Esophagus (tissue), 2 donors: ENCODE data around the gene RTN1. TPM values are rescaled to one million over a fixed set of nuclear protein-coding genes. Genes with fewer than 3 reads are reported as not detected.

ENCODE experiments used
- H3K27ac ChIP-seq, 2 donors: one replicate each; pipeline ENCODE4 v1.5.1; 2013; ENCODE audit warnings: low read depth in 2 of 2, mild to moderate bottlenecking in 2 of 2, inconsistent platforms in 1 of 2, low read length in 1 of 2, moderate library complexity in 1 of 2
- H3K27me3 ChIP-seq, 2 donors: one replicate each; pipeline ENCODE4 v1.6.1; 2013; ENCODE audit warnings: low read length in 2 of 2, control low read depth in 1 of 2, mild to moderate bottlenecking in 1 of 2; ENCODE audit not compliant: insufficient read depth in 2 of 2, control insufficient read depth in 1 of 2
- H3K36me3 ChIP-seq, 2 donors: one replicate each; pipeline ENCODE4 v1.6.1; 2013; ENCODE audit warnings: low read length in 1 of 2; ENCODE audit not compliant: control insufficient read depth in 2 of 2, insufficient read depth in 2 of 2
- H3K4me1 ChIP-seq, 2 donors: one replicate each; pipeline ENCODE4 v1.6.1; 2013; ENCODE audit warnings: low read length in 1 of 2; ENCODE audit not compliant: control insufficient read depth in 2 of 2, insufficient read depth in 2 of 2
- H3K4me3 ChIP-seq, 2 donors: one replicate each; pipeline ENCODE4 v1.5.1; 2013; ENCODE audit warnings: low read length in 2 of 2, mild to moderate bottlenecking in 2 of 2, low read depth in 1 of 2, moderate library complexity in 1 of 2
- H3K9me3 ChIP-seq, 2 donors: one replicate each; pipeline ENCODE4 v1.6.1; 2013; ENCODE audit warnings: mild to moderate bottlenecking in 2 of 2, low read depth in 1 of 2, low read length in 1 of 2, moderate library complexity in 1 of 2; ENCODE audit not compliant: control insufficient read depth in 2 of 2, insufficient read depth in 1 of 2
- WGBS, 2 donors: extraction: QIAGEN DNeasy Blood & Tissue Kit; methylation state at CpG; one replicate each; pipeline ENCODE4 v1.1.7; 2013; 5-methylcytosine and 5-hydroxymethylcytosine counted together
- polyA plus RNA-seq, 2 donors: library from polyadenylated mRNA; stranded (reverse); fragments of 200-250 nt; gene quantifications; one replicate each; pipeline ENCODE4 v1.2.3, GENCODE V29; 2013
- donor health status: healthy with polysubstance abuse.
- donor health status: Bipolar disorder and iron deficiency.

RTN1 gene
- polyA plus RNA-seq, 2 donors: 0.26 to 0.58 TPM

DNA sequence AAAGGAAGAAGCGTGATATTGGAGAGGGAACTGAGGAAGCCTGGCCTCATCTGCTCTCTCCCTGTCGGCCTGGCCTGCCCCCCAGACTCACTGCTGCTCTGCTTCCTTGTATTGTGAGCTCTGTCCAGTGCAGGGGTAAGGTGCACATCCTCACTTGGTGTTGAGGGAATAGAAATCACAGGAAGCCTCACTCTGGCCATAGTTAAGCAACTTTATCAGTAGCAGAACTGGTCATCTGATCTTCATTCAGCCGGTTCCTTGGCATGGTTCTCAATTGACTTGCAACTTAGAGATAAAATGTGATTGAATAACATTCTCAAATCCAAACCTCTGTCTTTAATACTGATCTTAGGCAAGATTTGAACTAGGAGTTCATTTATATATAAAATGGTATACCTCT is 282.5 kb downstream of the RTN1 start:
- no peaks in the 10 kb centered on the region for H3K4me1 ChIP-seq
- H3K4me3 ChIP-seq: no peak overlapping the region
- H3K36me3 ChIP-seq: no peaks in the 10 kb centered on the region
- H3K27me3 ChIP-seq: no peaks in the 10 kb centered on the region
- H3K9me3 ChIP-seq: peaks cover 0 to 5% of the 10 kb centered on the region in 2 donors
- 76 to 79% methylated on average over 3 of the region's 3 CpGs for WGBS, 2 donors
- H3K27ac ChIP-seq: no peak overlapping the region

GRCh38 chr14:59585891-59586554 is 284.6 kb downstream of the RTN1 start:
- Histone ChIP-seq H3K9me3 (no peaks in the 10 kb centered on the region), H3K4me1 (no peaks in the 10 kb centered on the region), H3K27me3 (no peaks in the 10 kb centered on the region), H3K4me3 (no peak overlapping the region), H3K36me3 (no peaks in the 10 kb centered on the region), H3K27ac (no peak overlapping the region)
- 54 to 59% methylated on average over 10 of the region's 10 CpGs for WGBS, 2 donors

DNA sequence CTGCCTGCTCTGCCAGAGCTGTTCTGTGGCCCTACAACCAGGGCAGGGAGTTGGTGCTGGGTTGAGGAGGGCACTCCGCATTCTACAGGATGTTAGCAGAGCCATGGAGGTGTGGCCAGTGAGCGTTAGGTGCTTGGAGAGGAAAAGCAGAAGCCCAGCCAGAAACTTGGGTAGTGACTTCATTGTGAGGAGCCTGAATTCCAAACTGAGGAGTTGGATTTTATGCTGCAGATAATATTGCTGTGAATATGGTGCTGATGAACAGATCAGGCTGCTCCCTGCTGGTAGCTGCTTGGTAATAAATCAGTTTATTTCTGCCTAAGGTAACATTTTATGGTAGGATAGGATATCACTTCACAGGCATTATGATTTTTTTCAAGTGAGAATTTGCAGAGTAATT is 286.8 kb downstream of the RTN1 start:
- Histone ChIP-seq H3K4me3 (no peak overlapping the region), H3K9me3 (no peaks in the 10 kb centered on the region), H3K36me3 (no peaks in the 10 kb centered on the region), H3K4me1 (no peaks in the 10 kb centered on the region), H3K27me3 (no peaks in the 10 kb centered on the region), H3K27ac (no peak overlapping the region)
- 52 to 67% methylated on average over 2 of the region's 2 CpGs for WGBS, 2 donors

DNA sequence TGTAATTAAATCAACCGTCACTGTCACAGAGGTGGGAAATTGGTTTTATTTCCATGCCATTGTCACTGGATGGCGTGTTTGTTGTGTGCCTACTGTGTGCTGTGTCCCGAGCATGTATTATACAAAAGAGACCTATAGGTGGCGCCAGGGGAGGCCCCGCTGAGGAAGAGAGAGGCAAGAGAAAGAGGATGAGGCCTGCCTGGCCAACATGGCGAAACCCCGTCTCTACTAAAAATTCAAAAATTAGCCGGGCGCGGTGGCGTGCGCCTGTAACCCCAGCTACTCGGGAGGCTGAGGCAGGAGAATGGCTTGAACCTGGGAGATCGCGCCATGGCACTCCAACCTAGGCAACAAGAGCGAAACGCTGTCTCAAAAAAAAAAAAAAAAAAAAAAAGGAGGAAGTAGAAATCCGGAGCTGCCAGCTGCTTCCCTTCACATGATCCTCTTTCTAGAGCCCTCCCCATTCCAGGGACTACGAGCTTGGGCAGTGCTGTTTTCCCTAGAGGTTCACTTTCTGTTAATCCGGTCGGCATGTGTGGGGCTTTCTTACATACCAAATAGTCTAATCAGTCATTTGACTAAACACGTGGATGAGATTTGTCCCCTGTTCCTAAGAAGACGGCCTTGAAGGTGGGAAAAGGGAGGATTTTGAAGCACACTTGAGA is 287.6 kb downstream of the RTN1 start:
- H3K4me1 ChIP-seq: no peaks in the 10 kb centered on the region
- H3K27me3 ChIP-seq: peaks cover 0 to 2% of the 10 kb centered on the region in 2 donors
- H3K27ac ChIP-seq: no peak overlapping the region
- no peaks in the 10 kb centered on the region for H3K36me3 ChIP-seq
- WGBS, 2 donors: 84 to 85% methylated on average over 22 to 23 of the region's 23 CpGs
- H3K9me3 ChIP-seq: no peaks in the 10 kb centered on the region
- no peak overlapping the region for H3K4me3 ChIP-seq

GRCh38 chr14:59582161-59582560 is 288.4 kb downstream of the RTN1 start:
- Histone ChIP-seq H3K4me1 (no peaks in the 10 kb centered on the region), H3K36me3 (no peaks in the 10 kb centered on the region), H3K9me3 (no peaks in the 10 kb centered on the region), H3K27ac (no peak overlapping the region), H3K27me3 (peaks cover 0 to 2% of the 10 kb centered on the region in 2 donors), H3K4me3 (no peak overlapping the region)
- WGBS, 2 donors: 80 to 81% methylated on average over 3 of the region's 3 CpGs

- no peak overlapping the region for H3K4me3 ChIP-seq
- H3K9me3 ChIP-seq: no peaks in the 10 kb centered on the region
- peaks cover 5% of the 10 kb centered on the region in 2 donors for H3K4me1 ChIP-seq
- H3K27ac ChIP-seq: no peak overlapping the region
- H3K27me3 ChIP-seq: peaks cover 0 to 2% of the 10 kb centered on the region in 2 donors
- H3K36me3 ChIP-seq: no peaks in the 10 kb centered on the region
- WGBS, 2 donors: 75 to 85% methylated on average over 2 of the region's 2 CpGs
These were observed 289.7 kb downstream of the RTN1 start for GRCh38 chr14:59580911-59581310.

DNA sequence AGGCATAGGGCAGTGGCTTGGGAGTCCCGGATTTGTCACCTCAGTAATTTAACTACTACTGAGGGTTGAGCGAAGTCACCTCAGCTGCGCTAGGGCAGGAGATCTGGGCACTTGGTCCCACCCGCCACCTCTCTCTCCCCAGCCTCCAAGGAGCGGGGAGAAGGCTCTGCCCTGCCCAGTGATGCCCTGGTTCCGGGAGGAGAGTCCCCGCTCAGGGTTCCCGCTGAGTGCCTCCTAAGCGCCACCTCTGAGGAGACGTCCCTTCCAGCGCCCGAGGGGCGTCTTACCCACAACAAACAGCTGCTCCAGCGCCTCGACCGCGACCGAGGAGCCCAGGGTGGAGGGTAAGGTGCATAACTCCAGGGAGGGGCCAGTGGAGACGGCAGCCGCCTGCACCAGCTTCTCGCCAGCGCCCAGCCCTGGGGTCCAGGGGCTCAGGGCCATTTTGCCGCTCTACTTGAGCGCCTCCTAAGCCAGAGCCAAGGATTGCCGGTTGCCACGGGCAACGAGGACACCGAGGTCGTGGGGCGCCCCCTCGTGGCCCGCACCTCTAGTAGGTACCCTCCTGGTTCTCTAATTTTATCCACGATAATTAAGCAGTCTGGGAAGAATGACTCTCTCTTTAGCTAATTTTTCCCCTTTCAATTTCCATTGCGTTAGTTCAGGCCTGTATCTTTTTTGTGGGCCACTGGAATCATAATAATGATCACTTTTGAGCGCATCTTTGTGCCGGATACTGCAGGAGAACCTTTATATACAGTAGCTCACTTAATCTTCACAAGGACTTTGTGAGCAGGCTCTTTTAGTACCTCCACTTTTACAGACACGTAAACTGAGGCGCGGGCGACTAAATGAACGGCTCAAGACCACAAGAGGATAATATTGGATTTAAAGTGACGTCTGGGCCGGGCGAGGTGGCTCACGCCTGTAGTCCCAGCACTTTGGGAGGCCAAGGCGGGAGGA is 294.0 kb downstream of the RTN1 start, which contains the start of gene CCDC175:
Gene CCDC175 (minus strand): TSS at position 481 of the 963 bp plus-strand sequence. CDS start 37 bp downstream, at position 444.
- Histone ChIP-seq H3K4me3 (peak within 1 kb of the TSS; percentile 0 to 5), H3K4me1 (peaks cover 5% of the 10 kb centered on the region in 2 donors), H3K27me3 (peaks cover 0 to 2% of the 10 kb centered on the region in 2 donors), H3K36me3 (no peaks in the 10 kb centered on the region), H3K27ac (no peak within 1 kb of the TSS), H3K9me3 (no peaks in the 10 kb centered on the region)
- whole genome bisulfite sequencing, 2 donors: 20 to 21% methylated on average over 44 to 46 of the region's 46 CpGs

DNA sequence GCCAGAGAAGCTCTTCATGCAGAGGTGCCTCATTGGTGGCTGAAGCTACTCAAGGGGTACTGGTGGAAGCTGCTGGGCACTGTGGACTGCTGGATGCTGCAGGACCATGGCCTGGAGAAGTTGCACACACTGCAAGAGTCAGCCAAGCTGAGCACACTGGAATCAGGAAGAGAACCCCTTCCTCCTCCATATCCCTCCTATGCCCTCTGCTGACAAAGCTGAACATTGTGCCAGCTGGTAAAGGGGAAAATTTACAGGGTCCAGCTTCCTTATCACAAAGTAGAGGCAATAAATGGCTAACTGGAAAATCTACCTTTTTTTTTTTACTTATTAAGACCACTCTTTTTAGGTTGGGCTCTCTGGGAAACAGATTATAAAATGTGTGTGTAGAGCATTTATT is 300.5 kb downstream of the RTN1 start:
- no peaks in the 10 kb centered on the region for H3K9me3 ChIP-seq
- no peaks in the 10 kb centered on the region for H3K27me3 ChIP-seq
- no peaks in the 10 kb centered on the region for H3K4me1 ChIP-seq
- H3K27ac ChIP-seq: no peak overlapping the region
- H3K36me3 ChIP-seq: no peaks in the 10 kb centered on the region
- H3K4me3 ChIP-seq: no peak overlapping the region

DNA sequence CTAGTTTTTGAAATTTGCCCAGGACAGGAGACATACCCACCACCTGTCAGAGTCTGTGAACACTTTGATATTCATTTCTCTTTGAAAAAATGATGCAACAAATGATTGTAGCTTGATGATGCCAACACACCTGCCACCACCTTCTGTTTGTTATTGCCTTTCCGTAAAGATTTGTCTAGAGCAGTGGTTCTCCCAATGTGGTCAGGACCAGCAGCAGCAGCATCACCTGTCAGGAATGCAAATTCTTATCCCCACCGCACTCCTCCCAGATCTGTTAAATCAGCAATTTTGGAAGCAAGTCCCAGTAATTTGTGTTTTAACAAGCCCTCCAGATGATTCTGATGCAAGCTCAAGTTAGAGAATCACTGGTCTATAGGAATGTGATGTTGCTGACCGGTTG is 303.9 kb downstream of the RTN1 start:
- H3K27ac ChIP-seq: no peak overlapping the region
- H3K4me3 ChIP-seq: no peak overlapping the region
- H3K36me3 ChIP-seq: no peaks in the 10 kb centered on the region
- H3K4me1 ChIP-seq: no peaks in the 10 kb centered on the region
- H3K27me3 ChIP-seq: no peaks in the 10 kb centered on the region
- 70 to 72% methylated on average over 3 of the region's 3 CpGs for WGBS, 2 donors
- H3K9me3 ChIP-seq: no peaks in the 10 kb centered on the region
